ENCODE measurements around the gene PLCL1. TPM values are rescaled to one million over a fixed set of nuclear protein-coding genes. Genes with fewer than 3 reads are reported as not detected.

PLCL1 gene
- polyA plus RNA-seq, 1 of the 3 experiments (the other 2 are of a cell fraction): 7.7 TPM

GRCh38 chr2:198056836-198057235 lies 252.4 kb downstream of the PLCL1 start:
- CTCF ChIA-PET: interaction anchor here (1.3 kb wide), 1 partner anchor 240 kb away, joined by 3 read pairs; no protein-coding TSS in a partner anchor
- TF ChIP-seq CHD2 (IDR thresholded peaks at IDR 0.05; ENCODE audit: low read length, partially characterized antibody): no peak
- no peak for TF ChIP-seq ZBTB33 (IDR thresholded peaks at IDR 0.05; ENCODE audit: borderline replicate concordance, low read depth)
- no peak for TF ChIP-seq MXI1 (IDR thresholded peaks at IDR 0.05; ENCODE audit: low read depth, low read length)
- TF ChIP-seq MAX (IDR thresholded peaks at IDR 0.05; ENCODE audit: low read depth): no peak
- TF ChIP-seq IRF3 (IDR thresholded peaks at IDR 0.05; ENCODE audit: low read depth, low read length): no peak
- TF ChIP-seq SMC3 (IDR thresholded peaks at IDR 0.05; ENCODE audit: low read depth, low read length): no peak
- no peak for TF ChIP-seq NRF1 (IDR thresholded peaks at IDR 0.05; ENCODE audit: low read depth, low read length)
- TF ChIP-seq MEF2A (IDR thresholded peaks at IDR 0.05; ENCODE audit: borderline replicate concordance, low read depth): no peak
- no peak for TF ChIP-seq SIN3A (IDR thresholded peaks at IDR 0.05; ENCODE audit: borderline replicate concordance, low read depth, low read length)
- no peak for TF ChIP-seq USF2 (IDR thresholded peaks at IDR 0.05; ENCODE audit: borderline replicate concordance, low read depth, low read length)
- no peak for TF ChIP-seq EZH2phosphoT487 (IDR thresholded peaks at IDR 0.05; ENCODE audit: borderline replicate concordance, low read depth)
- TF ChIP-seq USF1 (IDR thresholded peaks at IDR 0.05; ENCODE audit: borderline replicate concordance, low read depth): no peak
- no peak for TF ChIP-seq RAD21 (IDR thresholded peaks at IDR 0.05; ENCODE audit: low read length)
- no peak for TF ChIP-seq GABPA (IDR thresholded peaks at IDR 0.05; ENCODE audit: low read depth)
- TF ChIP-seq YY1 (IDR thresholded peaks at IDR 0.05; ENCODE audit: low read depth): no peak
- TF ChIP-seq NFIC (IDR thresholded peaks at IDR 0.05; ENCODE audit: borderline replicate concordance): no peak
- no peak for TF ChIP-seq POLR2AphosphoS5 (IDR thresholded peaks at IDR 0.05; ENCODE audit: low read depth, low read length)
- TF ChIP-seq ELF1 (IDR thresholded peaks at IDR 0.05): no peak
- no peak for DNase-seq
- no peak overlapping the region for H3K4me2 ChIP-seq
- peaks cover 0 to 5% of the 10 kb centered on the region in 2 experiments; a peak in 2 of 4 replicates for H3K4me1 ChIP-seq (ENCODE audit: control insufficient read depth in 1 of 2, insufficient read depth in 2 of 2, low read depth in 1 of 2, low read length in 1 of 2)
- no peaks in the 10 kb centered on the region for H3F3A ChIP-seq (replicated peaks; ENCODE audit: insufficient read depth)
- no peak overlapping the region for H3K4me3 ChIP-seq (ENCODE audit: low read depth in 2 of 2, low read length in 1 of 2)
- no peak overlapping the region for H3K27ac ChIP-seq (ENCODE audit: low read depth in 2 of 2, low read length in 1 of 2)
- no peaks in the 10 kb centered on the region for H3K79me2 ChIP-seq (ENCODE audit: insufficient read depth)
- no peaks in the 10 kb centered on the region for H3K9me2 ChIP-seq
- no peak overlapping the region for H3K9ac ChIP-seq
- peaks cover 0 to 4% of the 10 kb centered on the region in 2 experiments for H3K36me3 ChIP-seq (replicated peaks in 1 of 2; ENCODE audit: control insufficient read depth in 1 of 2, insufficient read depth in 2 of 2, low read length in 1 of 2)
- H3K27me3 ChIP-seq (ENCODE audit: insufficient read depth): no peaks in the 10 kb centered on the region
- POLR2A ChIA-PET: no interaction called here
- H3K9me3 ChIP-seq: no peaks in the 10 kb centered on the region
- no peak overlapping the region for H2AFZ ChIP-seq (ENCODE audit: low read depth)
- 78% methylated on average over 2 of the region's 2 CpGs for WGBS (ENCODE audit: low lambda C conversion rate)
- no peaks in the 10 kb centered on the region for H4K20me1 ChIP-seq (ENCODE audit: insufficient read depth)

Measured in SK-N-SH (cell line).